Stomach (tissue), 4 donors: ENCODE results near the gene PAQR5.
"Not testable (repeated sequence)": the region's sequence is repeated elsewhere in the genome, so short reads cannot be mapped to it uniquely, and the experiment has no call there.

Source experiments
- CTCF ChIP-seq, 7 experiments: fragments of 450-650 bp in 4 of 7; fragments of 200-600 bp in 3 of 7; sonication (generic) in 3 of 7; IDR thresholded peaks; one replicate each; pipeline ENCODE4 v1.5.1; 2016 to 2019; ENCODE audit warnings: antibody characterized with exemption in 7 of 7, control low read depth in 2 of 7, mild to moderate bottlenecking in 1 of 7
- EP300 ChIP-seq: sonication (generic); formaldehyde crosslinking; IDR thresholded peaks from one replicate; pipeline ENCODE4 v1.6.1; 2017; ENCODE audit warnings: antibody characterized with exemption
- POLR2A ChIP-seq, 4 donors: fragments of 450-650 bp; IDR thresholded peaks; one replicate each; pipeline ENCODE4 v1.6.1; 2016; ENCODE audit warnings: antibody characterized with exemption in 4 of 4, control low read depth in 2 of 4, mild to moderate bottlenecking in 1 of 4, moderate library complexity in 1 of 4

GRCh38 chr15:69382176-69382575, 83.5 kb downstream of the PAQR5 start:
- not testable (repeated sequence) for TF ChIP-seq CTCF (IDR thresholded peaks at IDR 0.05); EP300; POLR2A (IDR thresholded peaks at IDR 0.05)
